Memory B cell (primary cell): ENCODE data around the gene CNPPD1.

Experiments
- ATAC-seq: fragments of 150-1000 bp; cut with Tn5 transposase; 2 replicates; pipeline ENCODE4 v1.10.0; 2021; ENCODE audit warnings: low read depth, mild to moderate bottlenecking, moderate library complexity
- DNase-seq, 2 donors: peaks; one replicate each; pipeline ENCODE4 v3.0.0; 2022; ENCODE audit warnings: low spot score in 2 of 2
- H3K27ac Mint-ChIP-seq: one replicate; pipeline ENCODE4 v1.8.0; 2022; ENCODE audit warnings: mild to moderate bottlenecking, moderate library complexity, mixed read lengths
- H3K27me3 Mint-ChIP-seq: one replicate; pipeline ENCODE4 v1.8.0; 2022; ENCODE audit warnings: mixed read lengths
- H3K36me3 Mint-ChIP-seq: one replicate; pipeline ENCODE4 v1.8.0; 2022; ENCODE audit warnings: mild to moderate bottlenecking, mixed read lengths
- H3K4me1 Mint-ChIP-seq: one replicate; pipeline ENCODE4 v1.8.0; 2022; ENCODE audit warnings: mixed read lengths
- H3K4me3 Mint-ChIP-seq: one replicate; pipeline ENCODE4 v1.8.0; 2022; ENCODE audit warnings: mild to moderate bottlenecking, moderate library complexity, mixed read lengths
- H3K9me3 Mint-ChIP-seq: one replicate; pipeline ENCODE4 v1.8.0; 2022; ENCODE audit warnings: mixed read lengths

Gene CNPPD1

DNA sequence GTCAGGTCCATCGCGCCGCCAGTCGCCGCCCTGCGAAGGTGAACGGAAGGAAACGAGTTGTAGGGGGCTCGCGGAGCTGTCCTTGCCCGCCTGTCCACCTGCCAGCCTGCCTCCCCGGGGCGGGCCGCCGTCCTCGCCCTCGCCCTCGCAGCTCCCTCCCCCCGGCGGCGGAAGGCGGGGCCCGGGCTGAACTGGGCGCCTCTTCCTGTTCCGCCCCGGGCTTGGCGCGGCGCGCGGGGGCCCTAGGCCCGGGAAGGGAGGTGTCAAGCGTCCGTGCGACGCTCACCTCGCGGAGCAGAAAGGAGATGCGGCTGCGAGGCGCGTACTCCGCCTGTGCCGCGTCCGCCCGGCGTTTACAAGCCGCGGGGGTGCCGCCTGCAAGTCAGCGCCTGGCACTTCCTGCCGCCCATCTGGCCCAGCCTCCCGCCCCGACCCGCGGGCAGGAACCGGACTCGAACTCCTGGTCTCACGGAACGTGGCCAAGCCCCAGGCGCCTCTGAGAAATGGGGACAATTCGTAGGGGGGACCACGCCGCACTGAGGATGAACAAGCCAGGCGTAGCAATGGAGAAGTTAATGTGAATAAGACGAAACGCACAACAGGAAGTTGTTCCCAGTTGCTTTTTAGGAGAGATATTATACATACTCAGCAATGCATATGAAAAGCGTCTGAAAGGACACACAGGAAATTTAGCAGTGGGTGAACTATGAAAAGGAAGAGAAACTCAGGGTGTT, at the start of gene CNPPD1:
Gene CNPPD1 (minus strand): TSS at position 108 of the 734 bp plus-strand sequence. CDS start 97 bp downstream, at position 11.
- peak within 1 kb of the TSS; percentile 97 for H3K27ac Mint-ChIP-seq
- peak within 1 kb of the TSS; percentile 88 for H3K4me3 Mint-ChIP-seq
- no peaks in the 10 kb centered on the region for H3K27me3 Mint-ChIP-seq
- peaks cover 30% of the 10 kb centered on the region for H3K4me1 Mint-ChIP-seq
- peak; percentile 80 to 84 for DNase-seq
- H3K36me3 Mint-ChIP-seq, result peaks cover 26% of the 10 kb centered on the region
- peak; percentile 70 for ATAC-seq
- H3K9me3 Mint-ChIP-seq, result no peaks in the 10 kb centered on the region

- Mint-ChIP-seq H3K4me1 (peaks cover 20% of the 10 kb centered on the region), H3K36me3 (peaks cover 26% of the 10 kb centered on the region), H3K4me3 (no peak overlapping the region), H3K27ac (no peak overlapping the region), H3K27me3 (no peaks in the 10 kb centered on the region), H3K9me3 (no peaks in the 10 kb centered on the region)
- DNase-seq (no peak), ATAC-seq (no peak)
Measured at GRCh38 chr2:219225350-219225749, 48.6 kb upstream of the CNPPD1 start.

- H3K27ac Mint-ChIP-seq, result no peak overlapping the region
- no peak overlapping the region for H3K4me3 Mint-ChIP-seq
- DNase-seq, result no peak
- no peaks in the 10 kb centered on the region for H3K27me3 Mint-ChIP-seq
- ATAC-seq, result no peak
- H3K36me3 Mint-ChIP-seq, result peaks cover 28% of the 10 kb centered on the region
- H3K9me3 Mint-ChIP-seq, result no peaks in the 10 kb centered on the region
- H3K4me1 Mint-ChIP-seq, result peaks cover 15% of the 10 kb centered on the region
Measured at GRCh38 chr2:219223831-219224610, 47.3 kb upstream of the CNPPD1 start.

DNA sequence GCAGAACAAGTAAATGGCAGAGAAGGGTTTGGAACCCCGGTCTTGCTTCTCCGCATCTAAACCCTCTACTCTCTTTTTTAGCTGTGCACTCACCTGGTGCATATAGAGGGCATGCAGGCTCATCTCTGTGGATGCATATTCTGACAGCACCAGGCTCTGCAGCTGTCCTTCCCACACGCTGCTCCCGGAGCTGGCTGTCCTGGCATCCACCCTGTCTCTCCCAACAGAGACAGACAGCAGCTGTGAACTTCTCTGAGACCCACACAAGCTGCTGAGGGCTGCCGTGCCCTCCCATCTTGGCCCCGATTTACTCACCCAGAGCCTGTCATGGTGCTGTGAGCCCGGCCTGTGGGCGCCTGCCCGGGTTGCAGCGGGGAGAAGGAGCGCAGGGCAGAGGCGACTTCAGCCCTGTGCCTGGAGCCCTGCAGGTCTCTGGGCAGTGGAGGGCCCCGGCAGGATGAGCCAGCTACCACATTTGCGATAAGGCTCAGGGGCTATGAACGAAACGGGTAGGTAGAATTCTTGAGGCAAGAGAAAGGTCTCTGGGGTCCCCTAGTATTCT, 45.3 kb upstream of the CNPPD1 start:
- no peaks in the 10 kb centered on the region for H3K9me3 Mint-ChIP-seq
- H3K4me1 Mint-ChIP-seq, result peaks cover 10% of the 10 kb centered on the region
- H3K27ac Mint-ChIP-seq, result no peak overlapping the region
- H3K4me3 Mint-ChIP-seq, result no peak overlapping the region
- DNase-seq (no peak), ATAC-seq (no peak)
- H3K36me3 Mint-ChIP-seq, result peaks cover 28% of the 10 kb centered on the region
- H3K27me3 Mint-ChIP-seq, result no peaks in the 10 kb centered on the region

GRCh38 chr2:219220652-219221402, 44.1 kb upstream of the CNPPD1 start:
- no peak overlapping the region for H3K4me3 Mint-ChIP-seq
- H3K27ac Mint-ChIP-seq, result no peak overlapping the region
- no peaks in the 10 kb centered on the region for H3K27me3 Mint-ChIP-seq
- ATAC-seq (no peak), DNase-seq (no peak)
- H3K4me1 Mint-ChIP-seq, result peaks cover 12% of the 10 kb centered on the region
- H3K36me3 Mint-ChIP-seq, result peaks cover 23% of the 10 kb centered on the region
- H3K9me3 Mint-ChIP-seq, result no peaks in the 10 kb centered on the region

DNA sequence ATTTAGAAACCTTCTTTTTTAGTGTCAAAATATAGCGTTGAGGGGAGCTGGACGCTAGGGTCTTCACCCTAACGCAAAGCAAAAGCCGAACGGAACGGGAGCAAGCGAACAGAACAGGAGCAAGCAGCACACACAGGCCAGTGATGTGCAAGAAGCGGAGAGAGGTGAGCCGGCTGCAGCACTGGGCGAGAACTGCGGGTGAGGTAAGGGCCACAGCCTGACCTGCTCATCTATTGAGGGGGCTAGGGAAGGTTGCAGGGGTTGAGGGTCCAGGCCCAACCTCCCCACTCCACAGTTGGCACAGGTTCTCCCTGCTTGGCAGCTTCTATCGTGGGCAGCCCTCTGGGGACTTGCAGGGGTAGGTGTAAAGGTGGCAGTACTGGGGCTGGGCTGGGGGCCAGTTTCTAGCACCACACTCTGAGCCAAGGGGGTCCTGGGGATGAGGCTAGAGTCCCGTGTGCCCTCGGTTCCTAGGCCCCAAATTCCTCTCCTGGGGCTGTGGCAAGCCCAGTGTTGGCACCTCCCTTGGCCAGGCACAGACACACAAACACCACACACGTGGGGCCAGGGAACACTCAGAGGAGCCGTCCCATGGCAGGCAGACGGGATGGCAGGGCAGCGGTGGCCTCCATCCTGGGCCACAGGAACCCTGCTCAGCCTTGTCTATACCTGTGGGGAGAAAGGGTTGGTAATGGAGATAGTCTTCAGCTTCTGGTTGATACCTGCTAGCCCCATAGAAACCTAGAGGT, 43.2 kb upstream of the CNPPD1 start:
- Mint-ChIP-seq H3K4me1 (peaks cover 12% of the 10 kb centered on the region), H3K4me3 (no peak overlapping the region), H3K36me3 (peaks cover 20% of the 10 kb centered on the region), H3K27me3 (no peaks in the 10 kb centered on the region), H3K27ac (no peak overlapping the region), H3K9me3 (no peaks in the 10 kb centered on the region)
- no peak for ATAC-seq
- DNase-seq, result no peak

GRCh38 chr2:219218732-219219701, 42.3 kb upstream of the CNPPD1 start, which contains the start of gene ABCB6:
Gene ABCB6 (minus strand): TSS chr2:219218958. CDS start chr2:219218673, 285 bp downstream.
- peaks cover 12% of the 10 kb centered on the region for H3K4me1 Mint-ChIP-seq
- peak within 1 kb of the TSS; percentile 82 for H3K4me3 Mint-ChIP-seq
- H3K27me3 Mint-ChIP-seq, result no peaks in the 10 kb centered on the region
- H3K9me3 Mint-ChIP-seq, result no peaks in the 10 kb centered on the region
- peaks cover 16% of the 10 kb centered on the region for H3K36me3 Mint-ChIP-seq
- peak within 1 kb of the TSS; percentile 41 for H3K27ac Mint-ChIP-seq
- DNase-seq (peak; percentile 79 to 84), ATAC-seq (peak; percentile 96)

GRCh38 chr2:219218217-219218731, 41.5 kb upstream of the CNPPD1 start:
- peak overlapping the region; percentile 82 for H3K4me3 Mint-ChIP-seq
- peak overlapping the region; percentile 6 for H3K27ac Mint-ChIP-seq
- DNase-seq (peak in 1 of 2 donors; percentile 40), ATAC-seq (peak; percentile 25)
- H3K9me3 Mint-ChIP-seq, result no peaks in the 10 kb centered on the region
- peaks cover 12% of the 10 kb centered on the region for H3K4me1 Mint-ChIP-seq
- peaks cover 13% of the 10 kb centered on the region for H3K36me3 Mint-ChIP-seq
- no peaks in the 10 kb centered on the region for H3K27me3 Mint-ChIP-seq

GRCh38 chr2:219216535-219216915, 39.8 kb upstream of the CNPPD1 start:
- H3K27ac Mint-ChIP-seq, result no peak overlapping the region
- no peaks in the 10 kb centered on the region for H3K9me3 Mint-ChIP-seq
- H3K4me1 Mint-ChIP-seq, result peaks cover 15% of the 10 kb centered on the region
- no peak overlapping the region for H3K4me3 Mint-ChIP-seq
- ATAC-seq (no peak), DNase-seq (no peak)
- H3K27me3 Mint-ChIP-seq, result no peaks in the 10 kb centered on the region
- H3K36me3 Mint-ChIP-seq, result peaks cover 11% of the 10 kb centered on the region

DNA sequence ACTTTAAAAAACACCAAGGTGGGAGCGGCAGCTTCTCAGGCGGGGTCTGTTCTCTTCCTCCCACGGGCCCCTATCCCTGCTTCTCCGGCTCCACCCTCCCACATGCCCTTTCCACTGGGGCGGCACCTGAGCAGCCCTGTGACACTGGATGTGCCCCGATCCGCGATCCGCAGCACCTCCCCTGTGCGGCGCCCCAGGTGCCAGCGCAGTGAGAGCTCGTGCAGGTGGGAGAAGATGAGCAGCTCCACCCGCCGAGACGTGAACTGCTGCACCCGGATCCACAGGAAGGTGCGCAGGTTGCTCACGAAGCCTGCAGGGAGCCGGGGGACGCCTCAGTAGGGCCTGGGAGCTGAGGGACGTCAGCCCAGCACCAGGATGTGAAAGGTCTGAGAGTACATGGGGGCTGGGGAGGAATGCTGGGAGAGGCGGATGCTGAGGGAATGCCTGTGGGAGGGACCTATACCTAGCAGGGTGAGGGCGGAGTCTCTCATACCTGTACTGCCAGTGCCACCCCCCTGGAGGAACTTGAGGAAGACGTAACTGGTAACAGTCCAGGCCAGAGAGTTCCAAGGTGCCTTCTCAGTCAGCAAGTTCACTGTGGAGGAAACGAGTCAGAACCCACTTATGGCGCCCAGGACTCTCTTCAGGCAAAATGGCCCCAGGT, 39.3 kb upstream of the CNPPD1 start:
- Mint-ChIP-seq H3K4me3 (no peak overlapping the region), H3K9me3 (no peaks in the 10 kb centered on the region), H3K36me3 (peaks cover 7% of the 10 kb centered on the region), H3K4me1 (peaks cover 19% of the 10 kb centered on the region), H3K27me3 (no peaks in the 10 kb centered on the region), H3K27ac (no peak overlapping the region)
- DNase-seq (no peak), ATAC-seq (no peak)

DNA sequence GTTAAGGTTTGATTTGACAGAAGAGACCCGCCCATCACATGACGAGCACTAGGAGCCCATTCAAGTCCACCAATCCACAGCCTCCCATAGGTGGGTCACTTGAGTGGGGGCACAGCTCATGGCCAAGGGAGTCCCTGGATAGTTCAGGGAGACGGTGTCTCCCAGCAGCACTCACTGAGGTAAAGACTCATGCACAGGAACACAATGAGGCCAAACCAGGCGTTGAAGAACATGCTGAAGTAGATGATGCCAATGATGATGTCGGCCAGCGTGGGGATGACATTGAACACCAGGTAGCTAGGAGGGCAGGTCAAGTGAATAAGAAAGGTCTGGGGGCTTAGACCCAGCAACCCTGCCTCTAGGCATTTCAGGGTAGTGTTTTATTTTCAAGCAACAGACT, 38.1 kb upstream of the CNPPD1 start:
- Mint-ChIP-seq H3K4me1 (peaks cover 19% of the 10 kb centered on the region), H3K27me3 (no peaks in the 10 kb centered on the region), H3K27ac (no peak overlapping the region), H3K9me3 (no peaks in the 10 kb centered on the region), H3K4me3 (no peak overlapping the region), H3K36me3 (peaks cover 5% of the 10 kb centered on the region)
- DNase-seq (no peak), ATAC-seq (no peak)

DNA sequence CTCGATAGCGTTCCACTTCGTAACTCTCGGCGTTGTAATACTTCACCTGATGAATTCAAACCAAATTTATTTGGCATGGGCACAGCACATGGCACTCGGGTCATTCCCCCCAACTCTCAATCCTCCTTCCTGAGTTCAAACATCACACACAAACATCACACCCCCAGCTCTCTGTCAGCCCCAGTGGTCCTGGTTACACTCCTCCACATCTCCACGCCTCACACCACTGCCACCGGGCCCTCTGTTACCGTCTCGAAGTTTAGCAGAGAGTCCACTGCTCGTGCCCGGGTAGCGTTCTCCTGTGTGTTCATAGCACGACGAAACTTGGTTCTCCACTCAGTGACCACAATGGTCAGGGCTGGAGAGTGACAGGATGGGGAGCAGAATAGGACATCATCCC, 37.4 kb upstream of the CNPPD1 start:
- no peaks in the 10 kb centered on the region for H3K9me3 Mint-ChIP-seq
- no peaks in the 10 kb centered on the region for H3K27me3 Mint-ChIP-seq
- DNase-seq, result no peak
- peaks cover 3% of the 10 kb centered on the region for H3K36me3 Mint-ChIP-seq
- peaks cover 17% of the 10 kb centered on the region for H3K4me1 Mint-ChIP-seq
- ATAC-seq, result no peak
- no peak overlapping the region for H3K4me3 Mint-ChIP-seq
- H3K27ac Mint-ChIP-seq, result no peak overlapping the region
